Measurements from ENCODE around the gene COL5A3. TPM values are rescaled to one million over a fixed set of nuclear protein-coding genes. Genes with fewer than 3 reads are reported as not detected.
"Not testable (repeated sequence)": the region's sequence is repeated elsewhere in the genome, so short reads cannot be mapped to it uniquely, and the experiment has no call there.

The COL5A3 gene
- total RNA-seq, 2 donors from 2014 or later = 2.4 to 5.5 TPM

- Histone ChIP-seq H3K27ac (no peak overlapping the region), H3K4me1 (no peaks in the 10 kb centered on the region), H3K4me3 (no peak overlapping the region), H3K9me3 (no peaks in the 10 kb centered on the region), H3K9ac (ENCODE audit: low read depth in 2 of 2, low read length in 2 of 2) (peak overlapping the region in 1 of 2 donors; percentile 12), H3K36me3 (no peaks in the 10 kb centered on the region), H3K27me3 (no peaks in the 10 kb centered on the region)
- intact Hi-C loops (cut with DNase I) = loop anchor here (2.0 kb wide), 1 partner anchor 93 kb away; no protein-coding TSS in a partner anchor
- peak; percentile 96 for DNase-seq
- TF ChIP-seq CTCF (IDR thresholded peaks at IDR 0.05) = peak; percentile 90
Observed at GRCh38 chr19:10027158-10027997, 17.1 kb upstream of the COL5A3 start.

- Histone ChIP-seq H3K27me3 (no peaks in the 10 kb centered on the region), H3K36me3 (no peaks in the 10 kb centered on the region), H3K4me3 (no peak overlapping the region), H3K27ac (no peak overlapping the region), H3K9me3 (no peaks in the 10 kb centered on the region), H3K9ac (ENCODE audit: low read depth in 2 of 2, low read length in 2 of 2) (no peak overlapping the region), H3K4me1 (no peaks in the 10 kb centered on the region)
- intact Hi-C loops (cut with DNase I) = loop anchor here (2.0 kb wide), 1 partner anchor 92 kb away; no protein-coding TSS in a partner anchor
- DNase-seq = no peak
- no peak for TF ChIP-seq CTCF (IDR thresholded peaks at IDR 0.05)
Observed at GRCh38 chr19:10026744-10027143, 16.4 kb upstream of the COL5A3 start.

GRCh38 chr19:10023096-10023495, 12.8 kb upstream of the COL5A3 start:
- H3K9me3 ChIP-seq; H3K27ac ChIP-seq; H3K27me3 ChIP-seq; DNase-seq; intact Hi-C loops (cut with DNase I); H3K36me3 ChIP-seq; H3K4me1 ChIP-seq; H3K4me3 ChIP-seq; H3K9ac ChIP-seq (ENCODE audit: low read depth in 2 of 2, low read length in 2 of 2): not testable (repeated sequence)

GRCh38 chr19:10021863-10022262, 11.6 kb upstream of the COL5A3 start:
- TF ChIP-seq CTCF (IDR thresholded peaks at IDR 0.05) = no peak
- H3K9me3 ChIP-seq = no peaks in the 10 kb centered on the region
- no peaks in the 10 kb centered on the region for H3K27me3 ChIP-seq
- no peaks in the 10 kb centered on the region for H3K4me1 ChIP-seq
- DNase-seq = no peak
- H3K4me3 ChIP-seq = no peak overlapping the region
- H3K27ac ChIP-seq = no peak overlapping the region
- no peaks in the 10 kb centered on the region for H3K36me3 ChIP-seq
- H3K9ac ChIP-seq (ENCODE audit: low read depth in 2 of 2, low read length in 2 of 2) = no peak overlapping the region
- intact Hi-C loops (cut with DNase I) = no loop called here

GRCh38 chr19:10021446-10021845, 11.1 kb upstream of the COL5A3 start:
- TF ChIP-seq CTCF (IDR thresholded peaks at IDR 0.05) = no peak
- no peak for DNase-seq

GRCh38 chr19:10020851-10021250, 10.5 kb upstream of the COL5A3 start:
- intact Hi-C loops (cut with DNase I) = no loop called here
- DNase-seq = no peak
- TF ChIP-seq CTCF (IDR thresholded peaks at IDR 0.05) = no peak

More at GRCh38 chr19:10021446-10021845, 11.1 kb upstream of the COL5A3 start:
- no peak overlapping the region for H3K27ac ChIP-seq
- H3K4me3 ChIP-seq = no peak overlapping the region
- H3K9me3 ChIP-seq = no peaks in the 10 kb centered on the region
- no peaks in the 10 kb centered on the region for H3K27me3 ChIP-seq
- intact Hi-C loops (cut with DNase I) = no loop called here
- no peak overlapping the region for H3K9ac ChIP-seq (ENCODE audit: low read depth in 2 of 2, low read length in 2 of 2)
- no peaks in the 10 kb centered on the region for H3K4me1 ChIP-seq
- H3K36me3 ChIP-seq = no peaks in the 10 kb centered on the region

More at GRCh38 chr19:10020851-10021250, 10.5 kb upstream of the COL5A3 start:
- Histone ChIP-seq H3K27ac (no peak overlapping the region), H3K9ac (ENCODE audit: low read depth in 2 of 2, low read length in 2 of 2) (no peak overlapping the region), H3K4me3 (no peak overlapping the region), H3K36me3 (no peaks in the 10 kb centered on the region), H3K27me3 (no peaks in the 10 kb centered on the region), H3K4me1 (no peaks in the 10 kb centered on the region), H3K9me3 (no peaks in the 10 kb centered on the region)
